H7 (cell line): Measurements from ENCODE around the gene C3orf20. TPM values are rescaled to one million over a fixed set of nuclear protein-coding genes. Genes with fewer than 3 reads are reported as not detected.

Experiments used
- DNase-seq: peaks from one replicate; pipeline ENCODE4 v3.0.0; 2012
- H3K27me3 ChIP-seq: 2 replicates; pipeline ENCODE4 v1.6.0; 2011; ENCODE audit warnings: mild to moderate bottlenecking, low read length; ENCODE audit not compliant: control insufficient read depth, insufficient read depth
- H3K36me3 ChIP-seq: replicated peaks from 2 replicates; pipeline ENCODE4 v1.5.1; 2011; ENCODE audit warnings: low read length; ENCODE audit not compliant: control insufficient read depth, insufficient read depth
- H3K4me3 ChIP-seq: 2 replicates; pipeline ENCODE4 v1.5.1; 2011; ENCODE audit warnings: low read depth, mild to moderate bottlenecking, control low read depth, low read length, moderate library complexity; ENCODE audit not compliant: insufficient read depth
- total RNA-seq: library from RNA; depleted of rRNA; stranded (reverse); fragments of >200 nt; shearing (Covaris generic); gene quantifications from 2 replicates; pipeline ENCODE4 v1.2.3, GENCODE V29; 2014

The C3orf20 gene
- total RNA-seq, 1 experiment from 2014 or later = 0.07 TPM

GRCh38 chr3:14700891-14701290, 25.9 kb downstream of the C3orf20 start:
- no peak overlapping the region for H3K4me3 ChIP-seq

DNA sequence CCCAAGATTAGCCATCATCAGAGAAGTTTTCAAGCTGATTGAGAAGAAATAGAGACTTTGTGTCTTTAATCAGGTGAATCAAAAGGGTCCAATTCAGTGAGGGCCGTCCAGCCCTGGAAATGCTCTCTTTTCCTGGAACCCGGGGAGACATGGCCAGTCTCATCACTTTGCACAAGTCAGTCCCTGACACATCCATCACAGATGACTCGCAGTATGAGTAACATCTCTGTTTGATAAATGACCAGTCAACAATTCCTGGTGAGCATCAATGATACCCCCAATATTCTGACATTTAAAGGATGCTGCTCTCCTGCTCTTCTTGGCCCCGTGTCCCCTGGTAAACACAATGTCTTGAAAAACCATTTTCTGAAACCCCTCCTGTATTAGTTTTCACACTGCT, 26.7 kb downstream of the C3orf20 start:
- Histone ChIP-seq H3K36me3 (no peaks in the 10 kb centered on the region), H3K4me3 (no peak overlapping the region), H3K27me3 (no peaks in the 10 kb centered on the region)
- DNase-seq = no peak

More at GRCh38 chr3:14700891-14701290, 25.9 kb downstream of the C3orf20 start:
- Histone ChIP-seq H3K27me3 (no peaks in the 10 kb centered on the region), H3K36me3 (no peaks in the 10 kb centered on the region)
- DNase-seq = no peak

DNA sequence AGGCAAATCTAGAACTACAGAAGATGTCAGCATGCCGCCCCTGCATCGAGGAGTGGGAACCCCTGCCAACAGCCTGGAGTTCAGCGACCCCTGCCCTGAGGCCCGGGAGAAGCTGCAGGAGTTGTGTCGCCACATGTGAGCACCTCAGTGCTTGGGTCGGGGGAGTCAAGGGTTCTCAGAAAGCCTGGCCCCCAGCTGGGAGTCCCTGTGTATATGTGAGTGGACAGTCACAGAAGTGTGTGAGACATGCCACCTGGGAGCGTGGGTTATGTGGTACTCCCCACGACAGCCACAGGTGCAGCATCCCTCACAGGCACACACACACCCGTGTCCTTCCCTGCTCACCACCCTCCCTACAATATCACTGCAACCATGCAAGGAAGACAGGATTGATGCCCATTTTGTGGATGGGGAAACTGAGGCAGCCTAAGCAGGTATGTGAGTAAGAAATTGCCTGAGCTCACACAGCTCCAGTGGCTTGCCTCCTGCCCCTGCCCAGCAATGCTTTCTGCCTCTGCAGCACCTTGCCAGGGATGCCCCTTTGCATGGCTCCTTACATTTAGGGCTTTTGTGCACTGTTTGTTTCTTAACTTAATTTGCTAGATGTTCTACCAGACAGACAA, 28.3 kb downstream of the C3orf20 start:
- H3K4me3 ChIP-seq = no peak overlapping the region
- DNase-seq = no peak
- no peaks in the 10 kb centered on the region for H3K27me3 ChIP-seq
- H3K36me3 ChIP-seq = no peaks in the 10 kb centered on the region

- DNase-seq = no peak
- no peaks in the 10 kb centered on the region for H3K36me3 ChIP-seq
- H3K27me3 ChIP-seq = no peaks in the 10 kb centered on the region
- H3K4me3 ChIP-seq = no peak overlapping the region
Measured at GRCh38 chr3:14703791-14704190, 28.9 kb downstream of the C3orf20 start.

DNA sequence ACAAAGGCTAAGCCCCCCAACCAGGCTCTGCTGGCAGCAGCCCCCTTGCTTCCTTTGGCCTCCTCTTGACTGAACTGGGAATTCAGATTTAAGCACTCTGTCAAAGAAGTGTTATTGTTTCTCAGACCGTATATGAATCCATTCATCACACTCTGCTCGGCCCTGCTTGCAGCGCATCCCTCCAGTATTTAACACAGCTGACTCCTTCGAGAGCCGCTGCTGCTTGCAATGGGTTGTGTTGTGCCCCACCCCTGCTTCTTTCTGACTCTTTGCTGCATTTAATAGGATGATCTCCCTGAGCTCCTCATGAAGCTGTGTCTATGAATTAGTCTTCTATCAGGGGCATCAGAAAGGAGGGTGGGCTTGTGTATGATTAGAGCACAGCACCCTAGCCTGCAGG, 31.2 kb downstream of the C3orf20 start:
- Histone ChIP-seq H3K36me3 (no peaks in the 10 kb centered on the region), H3K27me3 (no peaks in the 10 kb centered on the region), H3K4me3 (no peak overlapping the region)
- DNase-seq = no peak

DNA sequence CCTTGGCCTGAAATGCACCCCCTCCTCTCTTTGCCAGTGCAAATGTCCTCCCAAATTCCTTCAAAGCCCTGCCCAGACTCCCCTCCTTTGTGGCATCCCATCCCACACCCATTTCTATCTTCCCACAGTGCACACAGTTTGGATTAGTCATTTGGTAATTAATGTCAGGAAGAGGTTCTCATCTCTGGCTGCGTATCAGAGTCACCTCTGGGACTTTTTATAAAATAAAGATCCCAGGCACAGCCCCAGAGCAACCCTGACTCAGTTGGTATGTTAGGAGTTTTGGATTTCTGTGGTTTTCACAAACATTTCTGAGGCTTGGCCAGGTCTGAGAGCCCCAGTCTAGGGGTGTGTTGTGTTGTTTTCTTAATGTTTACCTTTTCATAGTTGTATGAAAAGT, 41.6 kb downstream of the C3orf20 start:
- no peak for DNase-seq
- no peaks in the 10 kb centered on the region; the same call in 1 of the 2 replicates for H3K27me3 ChIP-seq
- no peak overlapping the region for H3K4me3 ChIP-seq

DNA sequence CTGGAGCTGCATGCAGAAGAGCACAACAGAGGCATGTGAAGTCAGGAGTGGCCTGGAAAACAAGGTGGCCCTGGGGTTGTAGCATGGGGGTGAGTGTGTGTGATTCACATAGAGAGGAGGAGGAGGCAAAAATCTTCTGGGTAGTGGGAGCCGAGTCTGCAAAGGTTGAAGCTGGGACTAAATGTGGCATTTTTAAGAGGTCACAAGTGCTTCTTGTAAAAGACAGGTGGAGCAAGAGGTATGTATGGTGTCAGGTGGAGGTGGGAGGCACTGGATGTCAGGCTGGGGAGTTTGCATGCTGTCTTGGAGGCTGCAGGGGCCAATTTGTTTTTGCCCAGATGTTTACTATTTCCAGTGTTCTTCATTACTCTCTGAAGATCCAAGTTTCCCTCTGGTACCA, 42.4 kb downstream of the C3orf20 start:
- no peak for DNase-seq
- Histone ChIP-seq H3K27me3 (no peaks in the 10 kb centered on the region; the same call in 1 of the 2 replicates), H3K4me3 (no peak overlapping the region), H3K36me3 (no peaks in the 10 kb centered on the region)

More for the DNA sequence above, 41.6 kb downstream of the C3orf20 start:
- H3K36me3 ChIP-seq = no peaks in the 10 kb centered on the region

DNA sequence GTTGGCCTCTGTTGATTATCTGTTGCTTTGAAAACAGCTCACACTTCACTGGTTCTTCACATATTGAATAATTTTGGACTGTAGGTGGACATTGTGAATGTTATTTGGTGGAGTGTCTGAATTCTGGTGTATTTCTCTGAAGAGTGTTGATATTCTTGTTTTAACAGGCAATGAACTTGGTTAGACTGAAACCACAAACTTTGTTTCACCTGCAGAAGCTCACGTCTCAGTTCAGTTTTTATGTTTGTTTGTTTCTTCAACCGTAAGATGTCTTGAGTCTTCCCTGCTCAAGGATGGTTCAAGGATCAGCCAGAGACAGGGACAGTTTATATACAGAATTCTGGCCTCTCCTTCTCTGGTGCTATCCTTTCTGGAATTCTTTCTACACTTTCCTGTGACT, 43.6 kb downstream of the C3orf20 start:
- no peak for DNase-seq
- no peaks in the 10 kb centered on the region for H3K36me3 ChIP-seq

GRCh38 chr3:14719006-14719405, 44.1 kb downstream of the C3orf20 start:
- Histone ChIP-seq H3K36me3 (no peaks in the 10 kb centered on the region), H3K27me3 (no peaks in the 10 kb centered on the region; the same call in 1 of the 2 replicates), H3K4me3 (no peak overlapping the region)
- DNase-seq = no peak

More for the DNA sequence above, 43.6 kb downstream of the C3orf20 start:
- H3K27me3 ChIP-seq = no peaks in the 10 kb centered on the region; the same call in 1 of the 2 replicates
- no peak overlapping the region for H3K4me3 ChIP-seq

GRCh38 chr3:14721126-14721864, 46.4 kb downstream of the C3orf20 start:
- Histone ChIP-seq H3K36me3 (no peaks in the 10 kb centered on the region), H3K27me3 (no peaks in the 10 kb centered on the region; the same call in 1 of the 2 replicates), H3K4me3 (no peak overlapping the region)
- DNase-seq = no peak

DNA sequence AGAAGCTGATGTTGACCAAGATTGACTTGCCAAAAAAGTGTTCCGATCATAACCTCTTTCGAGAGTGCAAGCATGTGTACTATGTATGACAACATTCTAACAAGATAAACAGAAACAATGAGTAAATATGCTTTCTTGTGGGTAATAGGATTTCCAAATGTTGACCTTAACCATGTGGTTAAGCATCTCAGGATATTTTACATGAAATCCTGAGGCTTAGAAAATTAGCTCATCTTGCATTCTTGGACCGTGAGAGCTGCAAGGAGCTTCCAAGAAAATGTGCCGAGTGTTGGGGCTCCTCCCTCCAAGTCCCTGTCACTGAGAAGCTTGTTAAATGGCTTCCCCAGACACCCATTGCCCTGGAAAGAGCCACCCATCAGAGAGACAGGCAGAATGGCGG, 50.1 kb downstream of the C3orf20 start:
- H3K36me3 ChIP-seq = no peaks in the 10 kb centered on the region
- DNase-seq = no peak
- no peak overlapping the region for H3K4me3 ChIP-seq
- no peaks in the 10 kb centered on the region for H3K27me3 ChIP-seq

DNA sequence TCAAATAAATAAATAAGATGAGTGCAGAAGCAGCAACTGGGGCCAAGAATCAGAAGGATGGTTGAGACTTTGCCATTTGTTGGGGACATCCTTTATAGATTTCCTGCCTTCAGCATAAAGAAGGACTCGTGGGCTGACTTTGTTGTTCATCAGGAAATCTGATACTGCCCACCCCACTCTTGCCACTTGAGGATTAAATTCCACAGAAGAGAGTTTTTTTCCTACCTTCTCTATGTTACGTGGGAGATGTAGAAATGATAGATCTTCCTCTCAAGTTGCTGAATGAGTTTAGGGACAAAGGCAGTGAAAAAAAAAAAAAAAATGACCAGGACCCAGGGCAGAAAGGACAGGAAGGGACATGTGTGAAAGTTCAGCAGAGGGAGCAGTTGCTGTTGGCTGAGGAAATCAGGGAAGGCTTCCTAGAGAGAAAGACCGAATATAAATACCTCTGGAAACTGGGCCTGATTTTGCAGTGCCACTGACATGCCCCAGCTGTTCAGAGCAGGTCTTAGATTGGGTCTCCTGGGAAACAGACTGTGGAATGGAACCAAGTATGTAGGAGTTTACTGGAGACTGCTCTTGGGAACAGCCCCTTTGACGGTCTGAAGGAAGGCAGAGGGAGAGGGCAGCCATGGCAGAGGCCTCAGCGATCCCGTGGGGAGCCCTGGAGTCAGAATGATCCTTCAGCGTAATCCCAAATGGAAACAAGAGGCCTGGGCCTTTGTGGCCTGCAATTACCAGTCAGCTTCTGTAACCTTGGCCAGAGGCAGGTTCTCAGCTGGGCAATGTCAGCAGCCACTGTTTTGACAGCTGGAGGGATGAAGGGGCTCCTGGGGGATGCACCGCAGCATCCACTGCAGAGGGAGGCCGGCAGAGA, 50.9 kb downstream of the C3orf20 start:
- no peak for DNase-seq
- Histone ChIP-seq H3K4me3 (no peak overlapping the region), H3K36me3 (no peaks in the 10 kb centered on the region), H3K27me3 (no peaks in the 10 kb centered on the region)

GRCh38 chr3:14726441-14726780, 51.5 kb downstream of the C3orf20 start:
- Histone ChIP-seq H3K36me3 (no peaks in the 10 kb centered on the region), H3K27me3 (no peaks in the 10 kb centered on the region), H3K4me3 (no peak overlapping the region)
- DNase-seq = no peak

GRCh38 chr3:14728113-14728512, 53.2 kb downstream of the C3orf20 start:
- DNase-seq = no peak
- no peaks in the 10 kb centered on the region for H3K36me3 ChIP-seq
- H3K4me3 ChIP-seq = no peak overlapping the region
- no peaks in the 10 kb centered on the region for H3K27me3 ChIP-seq
